ENCODE results near the gene NDE1.

Gene NDE1

GRCh38 chr16:15771694-15772093 is 121.6 kb downstream of the NDE1 start:
- DNase-seq: no peak

GRCh38 chr16:15772579-15773293 is 122.7 kb downstream of the NDE1 start:
- DNase-seq: no peak

GRCh38 chr16:15773968-15774367 is 123.9 kb downstream of the NDE1 start:
- DNase-seq: no peak

DNA sequence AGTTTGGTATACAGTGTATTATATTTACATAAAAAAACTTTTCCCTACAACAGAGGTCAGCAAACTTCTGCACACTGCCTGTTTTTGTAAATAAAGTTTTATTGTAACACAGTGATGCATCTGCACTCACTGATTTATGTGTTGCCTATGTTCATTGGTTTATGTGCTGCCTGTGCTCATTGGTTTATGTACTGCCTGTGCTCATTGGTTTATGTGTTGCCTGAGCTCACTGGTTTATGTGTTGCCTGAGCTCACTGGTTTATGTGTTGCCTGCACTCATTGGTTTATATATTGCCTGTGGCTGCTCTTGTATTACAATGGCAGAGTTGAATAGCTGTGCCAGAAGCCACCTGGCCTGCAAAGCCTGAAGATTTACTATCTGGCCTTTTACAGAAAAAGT is 125.2 kb downstream of the NDE1 start:
- DNase-seq: no peak

GRCh38 chr16:15775663-15776304 is 125.7 kb downstream of the NDE1 start:
- DNase-seq: no peak

Measured in cortex of kidney (tissue), 1 donor.